ENCODE measurements around the gene CACNA2D1.

DNA sequence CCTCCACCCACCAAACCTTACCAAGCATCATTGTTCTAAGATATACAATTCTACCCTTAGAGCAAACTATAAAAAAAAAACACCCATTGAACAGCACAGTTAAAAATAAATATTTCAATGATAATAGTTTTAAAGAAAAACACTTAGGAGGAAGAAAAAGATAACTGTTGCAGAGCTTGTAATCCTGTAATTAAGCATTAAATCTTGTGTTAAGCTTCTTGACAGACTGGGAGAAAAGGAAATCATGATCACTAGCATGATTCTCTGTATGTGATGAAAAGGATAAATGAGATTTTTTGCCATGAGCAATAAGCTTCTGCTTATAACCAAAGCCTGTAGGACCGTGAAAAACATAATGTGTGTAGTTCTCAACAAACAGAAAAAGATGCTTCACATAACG, 289.8 kb downstream of the CACNA2D1 start:
- TF ChIP-seq, protein P1, sequence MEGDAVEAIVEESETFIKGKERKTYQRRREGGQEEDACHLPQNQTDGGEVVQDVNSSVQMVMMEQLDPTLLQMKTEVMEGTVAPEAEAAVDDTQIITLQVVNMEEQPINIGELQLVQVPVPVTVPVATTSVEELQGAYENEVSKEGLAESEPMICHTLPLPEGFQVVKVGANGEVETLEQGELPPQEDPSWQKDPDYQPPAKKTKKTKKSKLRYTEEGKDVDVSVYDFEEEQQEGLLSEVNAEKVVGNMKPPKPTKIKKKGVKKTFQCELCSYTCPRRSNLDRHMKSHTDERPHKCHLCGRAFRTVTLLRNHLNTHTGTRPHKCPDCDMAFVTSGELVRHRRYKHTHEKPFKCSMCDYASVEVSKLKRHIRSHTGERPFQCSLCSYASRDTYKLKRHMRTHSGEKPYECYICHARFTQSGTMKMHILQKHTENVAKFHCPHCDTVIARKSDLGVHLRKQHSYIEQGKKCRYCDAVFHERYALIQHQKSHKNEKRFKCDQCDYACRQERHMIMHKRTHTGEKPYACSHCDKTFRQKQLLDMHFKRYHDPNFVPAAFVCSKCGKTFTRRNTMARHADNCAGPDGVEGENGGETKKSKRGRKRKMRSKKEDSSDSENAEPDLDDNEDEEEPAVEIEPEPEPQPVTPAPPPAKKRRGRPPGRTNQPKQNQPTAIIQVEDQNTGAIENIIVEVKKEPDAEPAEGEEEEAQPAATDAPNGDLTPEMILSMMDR (conservative IDR thresholded peaks at IDR 0.05 in 1 of 2, IDR thresholded peaks at IDR 0.05 in 1 of 2; ENCODE audit: low read depth in 1 of 2, low read length in 2 of 2): no peak
- no peak for TF ChIP-seq EZH2 (IDR thresholded peaks at IDR 0.05; ENCODE audit: low read length, missing control alignments)

All from fibroblast of lung (primary cell).